Neural crest cell (in vitro differentiated cells): ENCODE data around the gene TRPV5. TPM values are rescaled to one million over a fixed set of nuclear protein-coding genes. Genes with fewer than 3 reads are reported as not detected.

ENCODE experiments used
- DNase-seq: peaks from one replicate; pipeline ENCODE4 v3.0.0; 2021; ENCODE audit warnings: low read depth, mixed read lengths, low spot score
- H3K27ac Mint-ChIP-seq: one replicate; pipeline ENCODE4 v1.8.0; 2021; ENCODE audit warnings: mild to moderate bottlenecking, mixed read lengths; ENCODE audit not compliant: unreplicated experiment
- H3K27me3 Mint-ChIP-seq: 2 replicates; pipeline ENCODE4 v1.8.0; 2021; ENCODE audit warnings: low read depth, mild to moderate bottlenecking, mixed read lengths
- H3K36me3 Mint-ChIP-seq: 2 replicates; pipeline ENCODE4 v1.8.0; 2021; ENCODE audit warnings: low read depth, mild to moderate bottlenecking, mixed read lengths
- H3K4me1 Mint-ChIP-seq: 2 replicates; pipeline ENCODE4 v1.8.0; 2021; ENCODE audit warnings: mixed read lengths
- H3K4me3 Mint-ChIP-seq: one replicate; pipeline ENCODE4 v1.8.0; 2021; ENCODE audit warnings: mild to moderate bottlenecking, mixed read lengths
- H3K9me3 Mint-ChIP-seq: 2 replicates; pipeline ENCODE4 v1.8.0; 2021; ENCODE audit warnings: mixed read lengths
- CTCF ChIP-seq: fragments of 200-600 bp; sonication (generic); conservative IDR thresholded peaks from 2 replicates; pipeline ENCODE4 v1.5.0; 2021; ENCODE audit warnings: antibody characterized with exemption, mild to moderate bottlenecking
- total RNA-seq: library from RNA; stranded (reverse); gene quantifications from 2 replicates; pipeline ENCODE4 v1.2.1, GENCODE V29; 2021

Gene TRPV5
- total RNA-seq, 1 donor from 2014 or later = 0.07 TPM

- H3K27ac Mint-ChIP-seq = no peak overlapping the region
Measured at GRCh38 chr7:142959202-142959601, 25.7 kb upstream of the TRPV5 start.

GRCh38 chr7:142957723-142958122 lies 24.2 kb upstream of the TRPV5 start:
- no peak for TF ChIP-seq CTCF

More at GRCh38 chr7:142959202-142959601, 25.7 kb upstream of the TRPV5 start:
- H3K36me3 Mint-ChIP-seq = peaks cover 7% of the 10 kb centered on the region
- no peak overlapping the region for H3K4me3 Mint-ChIP-seq
- H3K27me3 Mint-ChIP-seq = peaks cover 28% of the 10 kb centered on the region
- DNase-seq = no peak
- no peak for TF ChIP-seq CTCF
- peaks cover 17% of the 10 kb centered on the region for H3K9me3 Mint-ChIP-seq
- H3K4me1 Mint-ChIP-seq = peaks cover 5% of the 10 kb centered on the region

DNA sequence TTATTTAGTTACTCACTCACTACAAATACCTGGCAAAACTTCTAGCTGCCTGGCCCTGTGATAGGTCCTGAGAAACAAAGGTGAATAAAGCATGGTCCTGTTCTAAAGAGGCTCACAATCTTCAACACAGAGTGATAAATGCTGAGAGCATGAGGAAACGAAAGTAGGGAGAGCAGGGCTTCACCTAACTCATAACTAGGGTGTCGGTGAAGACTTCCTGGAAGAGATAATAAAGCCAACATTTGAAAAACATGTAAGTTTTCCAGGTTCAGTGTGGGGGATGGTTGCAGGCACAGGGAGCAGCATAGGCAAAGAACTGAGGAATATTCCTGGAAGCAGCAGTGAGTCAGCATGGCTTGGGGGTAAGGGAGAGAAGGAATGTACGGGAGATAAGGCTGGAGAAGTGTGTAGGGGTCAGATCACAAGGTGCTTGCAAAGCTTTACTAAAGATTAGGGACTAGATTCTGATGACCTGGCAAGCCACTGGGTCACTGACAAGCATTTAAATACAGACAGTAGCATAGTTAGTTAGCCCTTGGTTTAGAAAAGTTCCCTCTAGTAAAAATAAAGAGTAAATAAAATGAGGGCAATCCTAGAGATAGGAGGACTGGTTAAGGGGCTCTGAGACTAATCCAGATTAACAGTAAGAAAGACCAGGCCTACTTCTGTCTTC lies 23.5 kb upstream of the TRPV5 start:
- H3K9me3 Mint-ChIP-seq = peaks cover 24% of the 10 kb centered on the region
- H3K27ac Mint-ChIP-seq = no peak overlapping the region
- peaks cover 12% of the 10 kb centered on the region for H3K36me3 Mint-ChIP-seq
- no peak for DNase-seq
- H3K4me3 Mint-ChIP-seq = no peak overlapping the region
- no peak for TF ChIP-seq CTCF
- no peaks in the 10 kb centered on the region for H3K4me1 Mint-ChIP-seq
- peaks cover 26% of the 10 kb centered on the region for H3K27me3 Mint-ChIP-seq

More at GRCh38 chr7:142957723-142958122, 24.2 kb upstream of the TRPV5 start:
- peaks cover 12% of the 10 kb centered on the region for H3K36me3 Mint-ChIP-seq
- H3K27me3 Mint-ChIP-seq = peaks cover 26% of the 10 kb centered on the region
- no peak for DNase-seq
- H3K4me1 Mint-ChIP-seq = no peaks in the 10 kb centered on the region
- H3K4me3 Mint-ChIP-seq = no peak overlapping the region
- no peak overlapping the region for H3K27ac Mint-ChIP-seq
- peaks cover 24% of the 10 kb centered on the region for H3K9me3 Mint-ChIP-seq

- no peak for TF ChIP-seq CTCF
- peaks cover 12% of the 10 kb centered on the region for H3K36me3 Mint-ChIP-seq
- H3K4me3 Mint-ChIP-seq = no peak overlapping the region
- peaks cover 26% of the 10 kb centered on the region for H3K27me3 Mint-ChIP-seq
- DNase-seq = no peak
- no peaks in the 10 kb centered on the region for H3K4me1 Mint-ChIP-seq
- peaks cover 24% of the 10 kb centered on the region for H3K9me3 Mint-ChIP-seq
- H3K27ac Mint-ChIP-seq = no peak overlapping the region
Measured at GRCh38 chr7:142954680-142955268, 21.2 kb upstream of the TRPV5 start.

DNA sequence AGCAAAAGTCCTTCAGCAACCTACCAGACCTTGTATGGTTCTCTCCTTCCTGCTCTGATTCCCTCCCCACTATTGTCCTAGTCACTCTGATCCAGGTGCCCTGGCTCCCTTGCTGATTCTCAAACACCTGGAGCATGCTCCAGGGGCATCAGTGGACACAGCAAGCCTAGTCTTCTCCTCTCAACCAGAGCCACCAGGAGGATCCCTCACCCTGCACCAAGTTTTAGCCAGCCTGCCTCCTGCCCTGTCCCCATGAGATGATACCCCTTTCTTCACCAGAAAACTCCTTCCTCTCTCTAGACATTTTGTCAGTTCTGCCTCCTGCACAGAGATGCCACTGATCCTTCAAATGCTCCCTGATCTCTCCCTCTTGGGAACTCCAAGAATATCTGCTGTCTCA lies 16.7 kb upstream of the TRPV5 start:
- no peak for TF ChIP-seq CTCF
- peaks cover 10% of the 10 kb centered on the region for H3K9me3 Mint-ChIP-seq
- peaks cover 5% of the 10 kb centered on the region for H3K36me3 Mint-ChIP-seq
- no peaks in the 10 kb centered on the region for H3K4me1 Mint-ChIP-seq
- DNase-seq = no peak
- no peak overlapping the region for H3K4me3 Mint-ChIP-seq
- no peak overlapping the region for H3K27ac Mint-ChIP-seq
- H3K27me3 Mint-ChIP-seq = peaks cover 11% of the 10 kb centered on the region
